ENCODE measurements around the gene OAT.
"Not testable (repeated sequence)": the region's sequence is repeated elsewhere in the genome, so short reads cannot be mapped to it uniquely, and the experiment has no call there.

The OAT gene

GRCh38 chr10:124446830-124447750, 28.4 kb upstream of the OAT start:
- DNase-seq: no peak

DNA sequence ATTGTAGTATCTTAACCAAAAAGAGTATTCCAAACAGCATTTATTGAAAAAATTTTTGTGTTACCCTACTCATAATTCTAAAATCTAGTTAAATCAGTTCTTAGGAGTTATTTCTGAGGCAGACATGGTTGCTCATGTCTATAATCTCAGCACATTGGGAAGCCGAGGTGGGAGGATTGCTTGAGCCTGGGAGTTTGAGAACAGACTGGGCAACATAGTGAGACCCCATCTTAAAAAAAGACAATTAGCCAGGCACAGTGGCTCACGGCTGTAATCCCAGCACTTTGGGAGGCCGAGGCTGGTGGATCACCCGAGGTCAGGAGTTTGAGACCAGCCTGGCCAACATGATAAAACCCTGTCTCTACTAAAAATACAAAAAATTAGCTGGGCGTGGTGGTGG, 23.0 kb upstream of the OAT start:
- DNase-seq: not testable (repeated sequence)

GRCh38 chr10:124436191-124436638, 17.5 kb upstream of the OAT start:
- DNase-seq: peak; percentile 5

DNA sequence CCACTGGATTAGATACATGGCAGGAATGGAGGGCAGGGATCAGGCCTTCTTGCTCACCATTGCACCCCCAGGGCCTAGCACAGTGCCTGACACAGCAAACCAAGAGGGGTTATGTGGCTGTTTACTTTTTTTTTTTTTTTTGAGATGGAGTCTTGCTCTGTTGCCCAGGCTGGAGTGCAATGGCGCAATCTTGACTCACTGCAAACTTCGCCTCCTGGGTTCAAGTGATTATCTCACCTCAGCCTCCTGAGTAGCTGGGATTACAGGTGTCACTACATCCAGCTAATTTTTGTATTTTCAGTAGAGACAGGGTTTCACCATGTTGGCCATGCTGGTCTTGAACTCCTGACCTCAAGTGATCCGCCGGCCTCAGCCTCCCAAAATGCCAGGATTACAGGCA, 17.0 kb upstream of the OAT start:
- not testable (repeated sequence) for DNase-seq

GRCh38 chr10:124433461-124433860, 14.7 kb upstream of the OAT start:
- no peak for DNase-seq

- no peak for DNase-seq
Measured at GRCh38 chr10:124430077-124430476, 11.4 kb upstream of the OAT start.

GRCh38 chr10:124429576-124429975, 10.9 kb upstream of the OAT start:
- DNase-seq: no peak

GRCh38 chr10:124428207-124428777, 9.6 kb upstream of the OAT start:
- no peak for DNase-seq

DNA sequence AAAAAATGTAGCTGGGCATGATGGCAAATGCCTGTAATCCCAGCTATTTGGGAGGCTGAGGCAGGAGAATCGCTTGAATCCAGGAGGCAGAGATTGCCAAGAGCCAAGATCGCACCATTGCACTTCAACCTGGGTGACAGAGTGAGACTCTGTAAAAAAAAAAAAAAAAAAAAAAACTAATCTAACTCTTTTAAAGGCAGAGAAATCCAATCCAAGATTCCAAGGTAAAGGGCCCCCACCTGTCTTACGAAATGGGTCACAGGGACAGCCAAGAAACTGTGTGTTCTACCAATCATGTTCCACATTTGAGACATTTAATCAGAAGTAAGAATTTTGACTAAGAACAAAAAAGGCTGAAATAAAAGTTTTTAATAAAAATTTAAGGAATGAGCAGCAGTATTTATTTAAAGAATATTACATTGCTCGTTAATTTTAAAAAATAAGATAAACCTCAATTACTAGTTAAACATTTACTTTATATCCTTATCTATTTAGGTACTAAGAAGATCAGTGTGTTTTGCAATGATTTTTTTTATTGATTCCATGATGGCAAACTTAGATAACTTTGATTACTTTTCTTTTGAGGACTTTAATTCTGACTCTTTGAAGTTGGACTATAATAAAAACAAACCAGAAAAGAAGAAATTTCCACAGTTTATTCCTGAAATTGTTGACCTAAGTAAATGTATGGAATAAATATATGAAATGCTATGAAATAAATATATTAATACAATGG, 6.7 kb upstream of the OAT start:
- no peak for DNase-seq

DNA sequence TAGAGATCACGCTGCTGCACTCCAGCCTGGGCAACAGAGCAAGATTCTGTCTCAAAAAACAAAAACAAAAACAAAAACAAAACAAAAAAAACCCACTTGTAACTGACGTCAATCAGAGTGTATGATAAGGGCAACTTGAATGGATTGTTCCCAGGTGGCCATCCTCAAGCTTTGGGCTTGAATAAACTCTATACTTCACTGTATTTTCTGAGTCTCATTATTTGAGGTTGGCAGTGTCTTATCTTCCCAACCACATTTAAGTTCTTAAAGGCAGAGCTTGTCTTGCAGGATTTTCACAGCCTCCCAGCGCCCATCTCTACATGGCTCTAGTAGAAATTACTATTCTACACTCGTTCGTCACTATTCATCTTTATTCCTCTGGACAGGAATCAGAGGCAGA, 5.1 kb upstream of the OAT start:
- no peak for DNase-seq

DNA sequence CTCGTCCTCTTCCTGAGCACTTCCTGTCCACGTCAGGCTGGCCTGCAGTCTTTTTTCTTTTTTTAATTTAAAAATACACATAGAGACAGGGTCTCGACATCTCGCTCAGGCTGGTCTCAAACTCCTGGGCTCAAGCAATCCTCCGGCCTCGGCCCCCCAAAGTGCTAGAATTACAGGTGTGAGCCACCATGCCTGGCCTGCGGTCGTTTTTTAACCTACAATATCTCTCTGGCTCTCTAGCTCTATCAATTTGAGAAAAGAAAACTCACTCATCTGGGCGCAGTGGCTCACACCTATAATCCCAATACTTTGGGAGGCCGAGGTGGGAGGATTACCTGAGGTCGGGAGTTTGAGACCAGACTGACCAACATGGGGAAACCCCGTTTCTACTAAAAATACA, 4.0 kb upstream of the OAT start:
- DNase-seq: no peak

GRCh38 chr10:124420254-124420653, 1.5 kb upstream of the OAT start:
- no peak for DNase-seq

GRCh38 chr10:124419635-124420034, 912 bp upstream of the OAT start:
- no peak for DNase-seq

GRCh38 chr10:124417895-124418725, 613 bp downstream of the OAT start:
- DNase-seq: peak; percentile 30

DNA sequence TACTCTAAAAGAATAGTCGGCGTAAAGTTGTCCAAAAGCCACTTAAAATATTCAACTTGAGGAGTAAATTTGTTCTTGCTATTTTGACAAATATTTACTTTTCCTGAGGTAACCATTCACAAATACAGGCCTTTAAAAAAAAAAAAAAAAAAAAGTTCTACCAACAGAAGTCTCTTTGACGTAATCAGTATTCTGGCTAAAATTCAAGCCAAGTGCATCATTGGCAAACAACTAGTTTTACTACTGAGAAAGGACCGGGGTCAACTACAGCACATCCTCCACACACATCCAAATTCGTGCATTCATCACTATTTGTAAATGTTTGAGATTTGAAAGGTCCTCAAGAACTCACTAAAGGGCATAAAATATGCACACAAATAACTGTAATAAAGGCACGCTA, 2.0 kb downstream of the OAT start:
- no peak for DNase-seq

GRCh38 chr10:124415210-124415609, 3.5 kb downstream of the OAT start:
- DNase-seq: no peak

DNA sequence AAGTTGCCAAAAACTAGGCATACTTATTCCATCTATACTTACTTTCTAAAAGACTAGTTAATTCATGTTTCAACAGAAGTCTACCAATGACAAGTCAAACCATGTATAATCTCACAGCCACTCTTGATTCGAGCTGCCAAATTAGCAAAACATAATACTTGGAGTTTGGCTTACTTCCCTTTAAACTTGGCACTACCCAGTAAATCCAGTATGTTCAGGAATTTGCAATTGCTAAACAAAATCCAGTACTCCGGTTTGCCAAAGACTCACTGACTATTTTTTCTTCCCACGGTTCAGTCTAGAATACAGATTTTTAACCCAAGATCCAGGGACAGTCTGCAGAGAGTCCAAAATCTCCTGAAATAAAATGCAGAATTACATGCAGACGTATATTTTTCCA, 4.6 kb downstream of the OAT start:
- DNase-seq: no peak

DNA sequence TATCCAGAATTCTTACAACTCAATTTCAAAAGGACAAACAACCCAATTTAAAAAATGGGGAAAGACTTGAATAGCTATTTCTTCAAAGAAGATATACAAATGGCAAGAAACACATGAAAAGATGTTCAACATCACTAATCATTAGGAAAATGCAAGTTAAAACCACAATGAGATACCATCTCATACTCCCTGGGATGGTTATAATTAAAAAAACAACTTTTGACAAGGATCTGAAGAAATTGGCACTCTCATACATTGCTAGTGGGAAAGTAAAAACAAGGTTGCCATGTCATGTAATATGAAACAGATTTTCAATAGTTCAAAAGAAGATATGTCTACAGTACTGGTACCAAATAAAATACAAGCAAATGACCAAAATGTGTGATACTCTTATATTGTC, 9.0 kb downstream of the OAT start:
- no peak for DNase-seq

- DNase-seq: no peak
Measured at GRCh38 chr10:124408357-124408756, 10.4 kb downstream of the OAT start.

DNA sequence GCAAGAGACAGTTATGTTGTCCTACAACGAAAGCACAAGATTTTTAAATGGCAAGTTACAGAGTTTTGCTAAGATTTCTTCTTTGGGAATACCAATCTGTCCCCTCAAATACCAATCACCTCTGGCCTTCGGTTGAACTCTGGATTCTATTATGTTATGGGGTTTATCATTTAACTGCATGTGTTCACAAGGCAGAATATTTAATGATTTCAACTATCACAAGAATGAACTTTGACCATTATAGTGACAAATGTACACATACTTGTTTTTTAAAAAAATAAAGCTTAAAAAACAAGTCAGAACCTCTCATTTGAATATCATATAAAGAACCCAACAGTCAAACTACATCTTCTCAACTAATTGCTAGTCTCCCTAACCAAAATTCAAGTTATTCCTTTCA, 11.3 kb downstream of the OAT start:
- DNase-seq: no peak

DNA sequence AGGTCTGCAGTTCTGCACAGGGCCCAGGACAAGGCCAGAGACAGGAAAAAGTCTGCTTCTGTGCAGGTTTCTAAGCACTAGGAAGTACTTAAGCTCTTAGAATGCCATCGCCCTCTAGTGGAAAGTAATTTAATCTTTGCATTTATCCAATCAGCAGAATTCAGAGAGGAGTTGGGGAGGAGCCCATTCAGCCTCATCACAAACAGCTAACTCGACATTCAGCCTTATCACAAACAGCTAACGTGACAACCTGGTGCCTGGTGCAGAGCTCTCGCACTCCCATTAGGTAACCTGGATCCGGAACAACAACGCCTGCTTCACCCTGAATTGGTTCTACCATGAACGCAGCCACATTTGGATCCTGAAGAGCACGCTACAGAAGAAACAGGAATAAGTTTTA, 15.2 kb downstream of the OAT start:
- DNase-seq: peak; percentile 76

DNA sequence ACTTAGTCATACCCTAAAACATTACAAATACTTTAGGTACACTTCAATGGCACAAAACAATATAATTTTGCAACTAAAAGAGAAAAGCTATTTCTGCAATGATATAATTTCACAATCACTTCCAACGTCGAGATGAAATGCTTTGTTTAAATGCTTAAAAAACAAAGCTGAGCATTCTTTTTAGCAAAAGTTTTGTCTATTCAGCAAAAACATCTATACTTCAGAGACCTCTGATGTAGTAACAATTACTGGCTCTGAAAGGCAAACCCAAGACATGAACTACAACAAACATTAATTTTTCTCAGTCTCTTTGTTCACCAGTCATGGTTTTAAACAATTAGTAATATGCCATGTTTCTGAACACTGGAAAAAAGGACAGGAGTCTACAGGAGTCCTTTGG, 16.4 kb downstream of the OAT start:
- DNase-seq: no peak

DNA sequence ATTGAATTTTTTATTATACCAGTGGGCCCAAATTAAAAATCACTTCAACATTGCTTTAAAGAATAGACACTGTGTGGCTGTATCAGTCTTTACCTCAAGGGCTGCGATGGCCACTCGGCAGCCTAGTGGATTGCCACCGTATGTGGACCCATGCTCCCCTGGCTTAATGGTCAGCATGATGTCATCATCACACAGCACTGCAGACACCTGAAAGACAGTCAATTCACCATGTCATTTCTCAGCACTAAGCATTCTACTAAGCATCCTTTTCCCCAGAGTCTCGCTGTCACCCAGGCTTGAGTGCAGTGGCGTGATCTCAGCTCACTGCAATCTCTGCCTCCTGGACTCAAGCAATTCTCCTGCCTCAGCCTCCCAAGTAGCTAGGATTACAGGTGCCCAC, 17.1 kb downstream of the OAT start:
- DNase-seq: no peak

Measured in activated CD4-positive, alpha-beta T cell treated with anti-CD3 and anti-CD28 coated beads, Interleukin-2, amount 50 U/mL, for 16 hours (primary cell).